ENCODE measurements around the gene RTEL1. TPM values are rescaled to one million over a fixed set of nuclear protein-coding genes. Genes with fewer than 3 reads are reported as not detected.

RTEL1 gene
- total and polyA plus RNA-seq, 9 of the 15 experiments (the other 6 are each of a cell fraction or from before 2014, with no cell fraction given), result 0.36 to 61.0 (median 17.9) TPM

DNA sequence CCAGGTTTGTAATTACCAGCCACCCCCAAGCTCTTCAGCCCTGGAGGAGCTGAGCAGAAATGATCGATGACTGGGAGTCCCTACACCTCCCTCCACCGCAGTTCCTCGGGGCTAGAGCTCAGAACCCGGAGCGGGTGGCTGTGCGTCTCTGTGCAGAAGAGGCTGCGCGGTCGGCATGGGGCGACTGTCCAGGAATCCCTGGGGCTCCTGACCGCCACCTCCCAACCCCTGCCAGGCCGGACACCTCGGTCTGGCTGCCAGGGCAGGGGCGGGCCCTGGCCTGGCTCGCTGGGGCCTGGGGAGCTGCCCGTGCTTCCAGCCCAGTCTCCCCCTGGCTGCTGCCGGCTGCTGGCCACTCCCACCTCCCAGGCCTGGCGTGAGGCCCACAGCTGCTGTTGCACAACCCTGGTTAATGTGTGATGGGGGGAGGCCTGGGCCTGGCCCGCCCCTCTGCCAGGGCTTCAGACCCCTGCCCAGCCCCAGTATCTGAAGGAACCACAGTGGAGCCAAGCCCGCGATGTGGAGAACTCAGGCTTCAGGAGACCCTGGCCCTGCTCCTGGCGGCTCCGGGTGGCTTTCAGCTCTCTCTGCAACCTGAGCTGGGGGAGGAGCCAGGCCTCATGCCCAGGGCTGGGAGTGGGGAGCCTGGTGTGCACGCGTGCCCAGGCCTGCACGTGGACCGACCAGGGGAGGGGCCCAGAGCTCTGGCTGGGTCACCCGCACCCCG, 82.7 kb downstream of the RTEL1 start:
- Histone ChIP-seq H3K9me1 (ENCODE audit: control insufficient read depth, insufficient read depth, low read length) (no peaks in the 10 kb centered on the region), H3K27me3 (ENCODE audit: control insufficient read depth in 2 of 2, insufficient read depth in 2 of 2, low read length in 2 of 2) (no peaks in the 10 kb centered on the region), H3K9me3 (replicated peaks; ENCODE audit: control insufficient read depth, insufficient read depth, low read depth, low read length) (no peaks in the 10 kb centered on the region), H3K9ac (ENCODE audit: insufficient read depth in 1 of 2, low read depth in 2 of 2, low read length in 2 of 2) (peak overlapping the region; percentile 82 to 96), H3K27ac (ENCODE audit: extremely low read depth, low read depth, low read length) (peak overlapping the region; percentile 82), H3K36me3 (ENCODE audit: control insufficient read depth, insufficient read depth, low read length) (peaks cover 44% of the 10 kb centered on the region; the same call in 1 of the 3 replicates), H3K4me3 (peak overlapping the region; percentile 66), H3K4me1 (replicated peaks in 1 of 2; ENCODE audit: control insufficient read depth in 2 of 2, insufficient read depth in 2 of 2, low read length in 2 of 2) (peaks cover 11 to 78% of the 10 kb centered on the region in 2 experiments), H3K4me2 (ENCODE audit: insufficient read depth, low read length) (peak overlapping the region; percentile 84), H4K20me1 (replicated peaks; ENCODE audit: control insufficient read depth, insufficient read depth, low read length) (no peaks in the 10 kb centered on the region; the same call in 1 of the 2 replicates), H2AFZ (ENCODE audit: low read depth, low read length) (peak overlapping the region; percentile 70), H3K79me2 (ENCODE audit: control insufficient read depth, insufficient read depth, low read length) (peaks cover 16% of the 10 kb centered on the region)
- intact Hi-C loops (cut with micrococcal nuclease) (no loop called here), in situ Hi-C loops (cut with MboI) (no loop called here)
- CTCF ChIA-PET (ENCODE audit: low intra/inter-chr PET ratio), result no interaction called here
- POLR2A ChIA-PET, result interaction anchor here (0.6 to 2.0 kb wide), 13 partner anchors 10 to 240 kb away, joined by 3 to 7 read pairs (median 3); partner anchors contain the start of genes ARFRP1, PRPF6 and ZGPAT
- ATAC-seq (peak; percentile 80), DNase-seq (ENCODE audit: extremely low read depth in 1 of 4, low spot score in 3 of 4) (peak; percentile 65 to 87 (median 76)), FAIRE-seq (peak; percentile 93)
- whole genome bisulfite sequencing (ENCODE audit: insufficient coverage, low coverage, missing lambda C conversion rate), result under 1% methylated on average over 16 of the region's 29 CpGs
- BruUV-seq (replicated peaks), result TSS peak; percentile 44
- TF ChIP-seq CHCHD3 (CRISPR knock-in tag; IDR thresholded peaks at IDR 0.05) (no peak), MYC (IDR thresholded peaks at IDR 0.05; ENCODE audit: low read depth, low read length) (peak; percentile 71), MYC (CRISPR knock-in tag; IDR thresholded peaks at IDR 0.05; ENCODE audit: borderline replicate concordance, low read depth) (no peak), NFIC (IDR thresholded peaks at IDR 0.05) (peak; percentile 92), SMARCA5 (IDR thresholded peaks at IDR 0.05) (no peak), CREM (IDR thresholded peaks at IDR 0.05; ENCODE audit: low read depth) (peak; percentile 24; the same call in 1 of the 2 replicates), SREBF1 (IDR thresholded peaks at IDR 0.05; ENCODE audit: borderline replicate concordance, low read depth, low read length) (0 out of 2 replicates have a peak, but pooled peaks have one; percentile 16), GTF2E2 (tag; IDR thresholded peaks at IDR 0.05) (no peak)
- TF ChIP-seq, protein P1, sequence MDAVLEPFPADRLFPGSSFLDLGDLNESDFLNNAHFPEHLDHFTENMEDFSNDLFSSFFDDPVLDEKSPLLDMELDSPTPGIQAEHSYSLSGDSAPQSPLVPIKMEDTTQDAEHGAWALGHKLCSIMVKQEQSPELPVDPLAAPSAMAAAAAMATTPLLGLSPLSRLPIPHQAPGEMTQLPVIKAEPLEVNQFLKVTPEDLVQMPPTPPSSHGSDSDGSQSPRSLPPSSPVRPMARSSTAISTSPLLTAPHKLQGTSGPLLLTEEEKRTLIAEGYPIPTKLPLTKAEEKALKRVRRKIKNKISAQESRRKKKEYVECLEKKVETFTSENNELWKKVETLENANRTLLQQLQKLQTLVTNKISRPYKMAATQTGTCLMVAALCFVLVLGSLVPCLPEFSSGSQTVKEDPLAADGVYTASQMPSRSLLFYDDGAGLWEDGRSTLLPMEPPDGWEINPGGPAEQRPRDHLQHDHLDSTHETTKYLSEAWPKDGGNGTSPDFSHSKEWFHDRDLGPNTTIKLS (IDR thresholded peaks at IDR 0.05; ENCODE audit: borderline replicate concordance, low read depth), result 0 out of 2 replicates have a peak, but pooled peaks have one; percentile 17
- TF ChIP-seq, protein P2, sequence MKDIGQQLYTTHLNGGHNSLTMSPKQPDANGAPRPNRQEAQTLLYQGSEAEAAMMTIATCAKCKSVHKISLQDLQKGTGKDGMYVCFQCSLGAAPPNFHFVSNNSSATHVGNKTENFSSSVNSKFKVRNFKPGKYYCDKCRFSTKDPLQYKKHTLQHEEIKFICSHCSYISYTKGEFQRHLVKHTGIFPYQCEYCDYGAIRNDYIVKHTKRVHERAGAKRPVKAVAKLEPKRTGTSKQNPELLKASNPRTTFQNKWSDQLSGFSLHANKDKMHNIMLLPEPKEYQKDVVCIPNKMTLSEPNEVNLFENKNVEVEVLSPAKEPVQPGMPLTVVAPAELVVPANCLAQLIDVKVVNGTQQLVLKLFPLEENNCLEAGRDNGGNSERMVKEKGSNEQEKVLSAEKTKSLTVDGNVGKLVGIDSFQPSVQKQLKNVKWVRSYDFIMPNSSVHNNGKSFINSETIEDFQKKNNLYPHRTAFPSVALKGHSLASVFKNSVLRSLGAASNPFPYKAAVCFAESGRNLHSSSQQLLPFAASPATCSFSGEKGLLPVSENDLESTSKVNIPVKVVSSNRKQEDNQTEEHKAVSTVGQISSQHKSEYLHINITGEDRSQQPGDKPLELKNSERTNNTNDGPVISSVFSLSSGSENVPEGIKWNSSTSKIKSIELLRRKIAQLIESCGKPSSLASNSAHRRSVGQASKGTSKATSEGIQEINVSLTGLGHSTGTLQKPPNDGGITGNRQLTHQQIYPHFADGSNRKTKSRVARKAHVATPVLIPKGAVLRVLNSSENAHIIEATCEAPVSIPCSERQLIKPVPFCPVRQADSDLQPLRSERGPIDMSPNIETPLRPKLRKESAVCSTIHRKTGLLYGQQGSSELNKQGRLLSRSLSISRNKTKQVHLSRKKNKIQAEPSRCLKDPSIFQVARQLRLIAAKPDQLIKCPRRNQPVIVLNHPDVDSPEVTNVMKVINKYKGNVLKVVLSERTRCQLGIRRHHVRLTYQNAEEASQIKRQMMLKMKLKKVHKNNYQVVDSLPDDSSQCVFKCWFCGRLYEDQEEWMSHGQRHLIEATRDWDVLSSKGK (CRISPR knock-in tag; IDR thresholded peaks at IDR 0.05), result no peak
- TF ChIP-seq, protein P3, sequence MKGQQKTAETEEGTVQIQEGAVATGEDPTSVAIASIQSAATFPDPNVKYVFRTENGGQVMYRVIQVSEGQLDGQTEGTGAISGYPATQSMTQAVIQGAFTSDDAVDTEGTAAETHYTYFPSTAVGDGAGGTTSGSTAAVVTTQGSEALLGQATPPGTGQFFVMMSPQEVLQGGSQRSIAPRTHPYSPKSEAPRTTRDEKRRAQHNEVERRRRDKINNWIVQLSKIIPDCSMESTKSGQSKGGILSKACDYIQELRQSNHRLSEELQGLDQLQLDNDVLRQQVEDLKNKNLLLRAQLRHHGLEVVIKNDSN (CRISPR knock-in tag; IDR thresholded peaks at IDR 0.05), result 0 out of 2 replicates have a peak, but pooled peaks have one; percentile 14
- TF ChIP-seq, protein P4, sequence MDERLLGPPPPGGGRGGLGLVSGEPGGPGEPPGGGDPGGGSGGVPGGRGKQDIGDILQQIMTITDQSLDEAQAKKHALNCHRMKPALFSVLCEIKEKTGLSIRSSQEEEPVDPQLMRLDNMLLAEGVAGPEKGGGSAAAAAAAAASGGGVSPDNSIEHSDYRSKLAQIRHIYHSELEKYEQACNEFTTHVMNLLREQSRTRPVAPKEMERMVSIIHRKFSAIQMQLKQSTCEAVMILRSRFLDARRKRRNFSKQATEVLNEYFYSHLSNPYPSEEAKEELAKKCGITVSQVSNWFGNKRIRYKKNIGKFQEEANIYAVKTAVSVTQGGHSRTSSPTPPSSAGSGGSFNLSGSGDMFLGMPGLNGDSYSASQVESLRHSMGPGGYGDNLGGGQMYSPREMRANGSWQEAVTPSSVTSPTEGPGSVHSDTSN (CRISPR knock-in tag; IDR thresholded peaks at IDR 0.05; ENCODE audit: low read depth), result no peak
- TF ChIP-seq, protein P4 (tag; conservative IDR thresholded peaks at IDR 0.05; ENCODE audit: low read depth), result 0 out of 2 replicates have a peak, but pooled peaks have one; percentile 9
